HG03439 (cell line): Measurements from ENCODE around the gene ASXL1.

ENCODE experiments used
- ATAC-seq: cut with Tn5 transposase; IDR thresholded peaks from one replicate; pipeline ENCODE4 v1.9.1; 2021; ENCODE audit warnings: mild to moderate bottlenecking, moderate library complexity; ENCODE audit not compliant: unreplicated experiment

ASXL1 gene

DNA sequence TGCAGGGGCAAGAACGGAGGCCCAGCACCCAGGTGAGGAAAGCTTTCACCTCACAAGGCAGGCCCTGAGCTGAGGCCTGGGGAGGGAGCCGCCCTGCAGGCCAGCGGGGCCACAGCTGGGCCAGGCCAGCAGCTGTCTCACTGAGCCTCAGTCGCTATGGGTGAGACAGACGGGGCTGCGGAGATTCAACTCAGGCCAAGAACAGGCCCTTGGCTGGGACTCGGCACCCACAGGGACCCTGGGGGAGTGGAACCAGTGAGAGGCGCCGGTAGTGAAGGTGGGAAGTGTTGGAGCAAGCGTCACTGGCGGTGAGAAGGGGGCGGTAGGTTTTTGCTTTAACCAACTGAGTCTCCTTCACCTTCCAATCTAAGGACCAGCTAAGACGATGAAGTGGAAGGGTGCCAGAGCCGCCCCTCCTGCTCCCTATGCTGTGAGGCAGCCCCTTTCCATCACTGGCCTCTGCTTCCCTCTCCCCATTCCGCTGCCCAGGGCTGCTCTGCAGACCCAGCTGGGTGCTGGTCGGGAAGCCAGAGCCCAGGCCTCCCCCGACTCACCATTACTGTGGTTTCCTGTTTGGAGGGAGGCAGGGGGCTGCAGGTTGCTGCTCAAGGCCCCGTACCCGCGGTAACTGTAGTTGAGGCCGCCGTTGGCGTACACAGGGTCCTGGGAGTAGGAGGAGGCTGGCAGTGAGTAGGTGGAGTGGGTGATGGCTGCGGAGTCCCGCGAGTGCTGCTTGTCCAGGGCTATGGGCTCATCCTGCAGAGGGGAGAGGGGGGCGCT lies 93.7 kb downstream of the ASXL1 start:
- no peak for ATAC-seq

DNA sequence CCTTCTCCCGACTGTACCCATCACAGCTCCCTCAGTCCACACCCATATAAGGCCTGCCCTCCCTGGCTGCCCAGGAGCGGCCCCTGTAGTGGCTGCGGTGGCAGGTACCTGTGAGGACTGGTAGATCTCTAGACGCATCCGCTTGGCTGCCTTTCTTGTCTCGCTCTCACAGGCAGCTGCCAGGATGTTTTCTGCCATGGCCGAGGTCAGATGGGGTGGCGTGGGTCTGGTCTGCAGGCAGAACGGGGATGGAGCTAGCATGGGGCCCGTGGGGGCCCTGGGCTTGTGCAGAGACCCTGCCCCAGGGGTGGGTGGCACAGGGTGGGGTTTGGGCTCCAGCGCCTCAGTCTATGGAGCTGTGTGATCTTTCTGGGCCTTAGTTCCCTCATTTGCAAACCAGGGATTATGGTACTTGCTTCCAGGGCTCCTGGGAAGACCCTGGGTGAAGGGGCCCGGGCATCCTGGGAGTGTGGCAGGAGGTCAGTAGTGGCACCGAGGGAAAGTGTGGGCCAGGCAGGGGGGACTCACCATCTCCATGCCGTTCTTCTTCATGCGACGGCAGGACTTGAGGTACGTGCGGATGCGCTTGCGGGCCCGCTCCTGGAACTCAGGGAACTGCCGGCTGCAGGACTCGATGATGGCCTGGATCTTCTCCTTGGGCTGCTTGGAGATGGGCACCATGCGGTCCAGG lies 94.8 kb downstream of the ASXL1 start:
- no peak for ATAC-seq

DNA sequence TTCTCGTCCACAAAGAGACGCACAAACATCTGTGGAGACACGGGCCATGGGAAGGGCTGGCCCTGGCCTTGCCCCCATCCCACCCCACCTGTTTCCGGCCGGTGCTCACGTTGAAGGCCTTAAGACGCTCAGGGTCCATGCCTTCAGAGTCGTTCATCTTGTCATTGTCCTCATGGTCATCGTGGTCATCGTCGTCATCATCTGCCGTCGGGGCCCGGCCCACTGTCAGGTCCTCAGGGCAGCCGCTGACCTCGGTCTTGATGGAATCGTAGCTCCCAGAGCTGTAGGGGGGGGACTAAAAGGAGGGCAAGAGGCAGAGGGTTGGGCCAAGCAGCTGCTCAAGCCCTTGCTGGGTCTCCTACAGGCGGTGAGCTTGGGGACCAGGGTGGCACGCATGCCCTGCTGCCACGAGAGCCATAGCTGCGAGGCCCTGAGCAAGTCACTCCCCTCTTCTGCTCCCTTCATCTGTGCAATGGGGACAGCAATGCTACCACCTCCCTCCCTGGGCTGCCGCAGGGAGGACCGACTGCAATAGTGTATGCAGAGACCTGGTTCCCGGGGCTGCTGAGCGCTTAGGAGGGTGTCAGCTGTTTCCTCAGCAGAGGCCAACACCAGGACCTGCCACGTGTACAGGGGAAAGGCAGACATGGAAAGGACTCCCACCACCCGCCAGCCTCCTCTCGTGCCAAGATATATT lies 95.5 kb downstream of the ASXL1 start:
- ATAC-seq = no peak

DNA sequence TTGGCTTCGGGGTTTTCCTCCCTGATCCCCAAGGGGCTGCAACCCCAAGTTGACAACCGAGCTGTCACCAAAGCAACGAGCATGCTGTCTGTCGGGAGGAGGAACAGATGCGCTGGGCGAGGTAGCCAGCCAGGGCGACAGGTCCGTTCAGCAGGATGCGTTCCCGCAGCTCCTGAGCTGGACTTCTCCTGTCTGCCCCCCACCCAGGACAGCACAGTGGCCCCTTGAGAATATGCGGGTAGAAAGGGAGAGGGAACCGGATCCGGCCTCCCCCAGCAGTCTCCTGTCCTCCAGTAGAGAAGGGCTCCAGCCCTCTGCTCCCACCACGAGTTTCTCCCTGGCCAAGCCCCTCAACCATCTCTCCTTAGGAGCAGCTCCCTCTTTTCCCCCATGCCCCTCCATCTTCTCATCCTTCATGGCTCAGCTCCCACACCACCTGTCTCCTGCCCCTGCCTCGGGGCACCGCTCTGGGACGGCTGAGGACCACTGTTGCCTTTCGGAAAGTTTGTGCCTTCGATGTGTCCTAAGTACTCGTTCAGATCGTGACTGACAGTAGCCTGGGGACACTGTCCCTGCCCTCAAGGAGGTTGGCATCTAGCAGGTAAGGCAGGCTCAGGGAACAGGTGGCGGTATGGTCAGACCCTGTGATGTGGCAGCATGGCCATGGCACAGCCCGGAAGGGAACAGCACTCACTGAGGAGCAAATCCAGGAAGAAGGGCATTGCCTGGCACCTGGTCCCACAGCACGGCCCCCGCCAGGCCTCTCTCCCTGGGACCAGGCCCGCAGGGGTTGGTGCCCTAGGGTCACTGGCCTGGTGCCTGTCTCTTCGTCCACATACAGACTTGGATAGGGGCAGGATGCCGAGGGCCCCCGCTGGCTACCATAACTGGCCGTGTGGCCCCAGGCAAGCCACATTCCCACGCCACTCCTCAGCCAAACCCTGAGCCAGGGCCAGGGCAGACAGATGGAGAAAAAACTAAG lies 96.3 kb downstream of the ASXL1 start:
- no peak for ATAC-seq

DNA sequence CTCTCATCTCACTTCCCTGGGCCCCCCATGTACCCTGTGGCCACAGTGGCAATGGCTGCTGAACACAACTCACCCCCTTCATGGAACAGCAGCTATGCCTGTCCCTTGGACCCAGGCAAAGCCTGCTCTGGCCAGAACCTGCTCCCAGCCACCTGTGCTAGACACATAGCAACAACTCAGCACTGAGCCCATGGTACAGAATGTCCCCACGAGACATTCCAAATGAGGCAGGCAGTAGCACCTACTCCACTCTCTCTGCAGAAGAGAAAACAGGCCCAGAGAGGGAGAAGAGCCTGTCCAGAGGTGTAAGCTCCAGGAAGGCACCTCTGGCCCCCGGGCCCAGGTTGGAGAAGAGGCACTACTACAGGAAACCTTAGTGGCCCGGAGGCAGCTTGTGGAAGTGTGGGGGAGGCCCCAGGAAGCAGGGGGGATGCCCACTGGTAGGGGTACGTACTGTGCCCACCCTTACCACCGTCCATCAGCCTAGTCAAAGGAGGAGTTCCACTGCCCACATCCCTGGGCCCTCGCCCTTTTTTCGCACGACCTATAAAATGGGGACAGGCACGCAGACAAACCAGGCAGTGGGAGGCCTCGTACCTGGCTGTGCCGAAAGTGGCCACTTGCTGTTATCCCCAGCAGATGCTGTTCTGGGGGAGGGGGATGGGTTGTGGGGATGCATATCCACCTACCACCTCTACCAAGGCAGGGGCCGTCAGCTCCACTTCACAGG lies 97.2 kb downstream of the ASXL1 start:
- ATAC-seq = no peak

DNA sequence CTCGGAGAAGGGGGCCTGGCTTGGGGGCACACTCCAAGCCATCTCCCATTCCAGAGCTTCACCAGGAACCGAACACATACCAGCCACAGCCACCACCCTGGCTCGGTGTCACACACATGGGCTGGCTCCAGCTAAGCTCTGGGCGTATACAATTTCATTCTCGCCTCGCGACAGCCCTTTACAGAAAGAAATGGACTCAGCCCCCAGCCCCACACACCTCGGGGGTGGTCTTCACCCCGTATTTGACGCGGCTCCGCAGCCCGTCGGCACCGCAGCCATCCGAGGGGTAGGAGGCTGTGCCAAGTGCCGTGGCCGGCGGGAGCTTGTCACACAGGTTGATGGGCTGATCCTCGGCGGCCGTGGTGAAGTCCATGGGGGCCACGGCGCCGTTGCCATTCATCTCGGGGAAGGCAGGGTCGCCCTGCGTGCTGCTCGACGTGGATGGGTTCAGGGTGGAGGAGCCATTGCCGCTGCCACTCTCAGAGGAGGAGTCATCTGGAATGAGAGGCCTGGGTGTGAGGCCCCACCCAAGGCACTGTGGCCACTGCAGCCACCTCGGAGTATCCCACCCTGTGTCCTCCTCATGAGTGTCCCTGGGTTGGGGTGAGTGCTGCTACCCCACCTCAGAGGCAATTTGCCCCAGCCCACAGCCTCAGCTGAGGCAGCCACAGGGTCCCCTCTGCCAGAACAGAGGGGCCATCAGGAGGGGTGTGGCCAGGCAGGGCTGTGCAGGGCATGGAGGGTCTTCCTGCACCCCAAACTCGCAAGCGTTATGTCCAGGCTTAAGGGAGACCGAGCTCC lies 98.0 kb downstream of the ASXL1 start:
- no peak for ATAC-seq

DNA sequence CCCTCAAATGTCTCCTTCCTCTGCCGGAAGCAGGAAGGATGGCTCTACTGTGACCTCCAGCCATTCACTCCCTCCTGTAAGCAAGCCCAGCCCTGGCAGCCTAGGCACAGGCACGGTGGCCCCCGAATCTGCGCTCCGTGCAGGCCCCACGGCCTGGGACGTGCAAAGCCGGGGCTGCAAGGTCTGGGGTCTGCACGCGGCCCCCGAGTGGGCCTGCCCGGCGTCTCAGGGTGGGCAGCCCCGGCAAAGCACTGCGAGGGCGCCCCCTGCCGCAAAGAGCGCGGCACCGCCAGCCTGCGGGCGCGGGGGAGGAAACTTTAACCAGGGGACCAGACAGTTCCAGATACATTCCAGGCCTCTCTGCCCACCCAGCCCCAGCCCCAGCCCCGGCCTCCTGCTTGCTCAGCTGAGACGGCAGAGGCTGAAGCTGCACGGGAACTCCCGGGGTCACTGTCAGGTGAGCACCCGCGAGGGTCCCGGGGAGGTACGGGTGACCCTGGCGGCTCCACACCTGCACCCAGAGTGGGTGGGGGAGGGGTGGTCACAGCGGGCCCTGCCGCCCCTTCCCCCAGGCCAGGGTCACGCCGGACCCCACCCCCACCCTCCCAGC lies 98.8 kb downstream of the ASXL1 start:
- no peak for ATAC-seq

DNA sequence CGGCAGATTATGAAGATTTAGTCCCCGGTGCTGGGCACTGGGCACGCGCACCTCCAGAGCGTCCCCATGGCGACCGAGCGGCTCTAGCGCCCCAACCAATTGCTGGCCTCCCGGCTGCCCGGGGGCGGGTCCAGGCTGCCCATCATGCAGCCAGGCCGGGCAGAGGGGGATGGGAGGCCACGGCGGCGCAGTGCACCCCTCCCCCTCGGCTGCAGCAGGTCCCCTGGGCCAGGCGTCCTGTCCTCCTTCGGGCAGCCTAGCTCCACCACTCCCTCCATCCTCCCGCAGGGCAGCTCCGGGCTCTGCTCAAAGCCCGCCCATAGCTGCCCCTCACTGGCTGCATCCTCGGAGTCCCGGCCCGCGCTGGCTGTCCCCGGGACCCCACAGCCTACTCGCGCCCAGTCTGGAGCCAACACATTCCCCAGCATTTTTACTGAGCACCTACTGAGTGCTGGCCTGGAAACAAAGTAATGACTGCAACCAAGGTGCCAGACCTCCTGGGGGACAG lies 99.4 kb downstream of the ASXL1 start:
- no peak for ATAC-seq

DNA sequence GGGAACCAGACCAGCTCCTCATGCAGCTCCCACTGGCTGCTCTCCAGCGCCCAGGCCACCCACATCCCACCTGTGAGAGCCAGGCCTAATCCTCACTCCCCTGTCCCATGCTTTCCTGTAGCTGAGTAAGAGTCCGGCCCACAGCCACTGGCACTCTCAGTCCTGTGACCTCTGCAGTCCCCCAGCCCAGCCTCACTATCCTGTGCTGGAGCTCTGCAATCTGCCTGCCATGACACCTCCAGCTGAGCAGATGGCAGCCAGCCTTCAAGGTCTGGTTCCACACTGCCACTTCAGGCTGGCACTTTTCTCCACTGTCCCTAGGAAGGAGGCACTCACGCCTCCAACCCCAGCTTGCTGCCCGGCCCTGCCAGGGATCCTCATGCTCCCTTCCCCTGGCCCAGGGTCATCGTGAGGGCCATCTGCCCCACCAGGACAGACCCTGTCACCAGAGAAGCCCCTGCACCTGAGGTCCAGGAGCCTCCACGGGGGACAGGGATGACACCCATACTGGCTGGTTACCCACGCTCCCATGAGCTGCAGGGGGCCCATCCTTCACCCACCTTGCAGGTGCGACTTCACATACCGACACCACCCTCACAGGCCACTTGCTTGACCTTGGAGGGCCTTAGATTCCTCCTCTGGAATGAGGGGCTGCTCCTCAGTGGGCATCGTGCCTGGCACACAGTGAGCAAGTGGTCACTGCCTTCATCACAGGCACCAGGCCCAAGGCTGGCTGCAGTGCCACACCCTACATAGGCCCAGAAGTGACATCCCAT lies 100.1 kb downstream of the ASXL1 start:
- no peak for ATAC-seq

DNA sequence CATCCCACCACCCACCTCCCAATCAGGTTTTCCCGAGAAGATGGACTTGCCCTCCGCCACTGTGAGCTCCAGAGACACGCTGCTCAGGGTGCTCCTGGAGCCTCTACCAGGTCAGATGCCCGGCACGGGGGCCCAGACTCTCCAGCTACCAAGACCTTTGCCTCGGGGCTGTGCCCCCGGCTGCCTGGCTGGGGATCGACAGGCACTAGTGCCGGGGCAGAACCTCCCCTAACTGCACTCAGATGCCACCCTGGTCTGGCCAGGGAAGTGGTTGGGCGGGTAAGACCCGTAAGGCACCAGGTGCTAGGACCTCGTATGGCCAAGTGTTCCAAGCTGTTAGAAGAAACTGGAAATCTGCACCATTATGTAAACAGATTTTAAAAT lies 100.7 kb downstream of the ASXL1 start:
- ATAC-seq = no peak

DNA sequence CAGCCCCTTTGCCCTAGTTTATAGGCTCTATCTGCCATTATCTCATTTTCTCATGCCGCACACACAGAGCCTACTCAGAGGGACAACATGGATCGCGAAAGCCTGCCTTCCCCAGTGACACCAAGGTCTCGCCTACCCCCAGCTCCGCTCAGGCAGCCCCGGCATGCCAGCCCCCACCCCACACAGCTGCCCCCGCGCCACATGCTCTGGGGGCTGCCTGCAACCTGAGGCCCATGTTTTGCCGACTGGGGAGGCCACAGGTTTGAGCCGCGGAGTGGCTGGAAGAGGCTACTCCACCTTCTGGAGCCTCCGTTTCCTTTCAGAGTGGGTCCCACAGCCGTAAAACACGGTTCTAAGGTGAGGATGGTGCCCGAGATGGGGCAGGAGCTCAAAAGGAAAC lies 102.1 kb downstream of the ASXL1 start:
- no peak for ATAC-seq

DNA sequence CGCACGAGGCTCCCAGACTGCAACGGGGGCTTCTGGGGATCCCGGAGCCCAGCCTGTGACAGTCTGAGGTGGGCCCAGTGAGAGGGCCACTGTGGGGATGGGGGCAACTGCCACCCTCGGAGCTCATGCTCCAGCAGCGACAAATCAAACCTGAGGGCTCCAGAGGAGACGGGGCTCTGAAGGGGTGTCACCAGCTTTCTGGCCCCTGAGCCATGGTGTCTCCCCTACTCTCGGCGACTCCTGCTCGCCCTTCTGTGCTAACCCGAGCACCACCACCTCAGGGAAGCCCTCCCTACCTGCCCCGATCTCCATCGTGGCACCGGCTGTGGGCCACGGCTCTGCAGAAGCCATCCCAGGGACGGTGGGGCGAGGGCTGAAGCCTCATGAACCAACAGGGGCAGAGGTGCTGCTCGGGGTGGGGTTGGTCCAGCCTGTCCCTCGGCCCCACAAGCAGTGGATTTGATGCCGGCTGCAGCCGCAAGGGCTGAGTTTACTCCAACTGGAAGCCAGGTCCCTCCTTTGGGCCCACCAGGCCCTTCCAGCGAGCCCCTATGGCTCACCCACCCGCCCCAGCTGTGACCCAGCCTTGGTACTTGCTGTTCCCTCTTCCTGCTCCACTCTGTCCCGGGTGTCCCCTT lies 102.7 kb downstream of the ASXL1 start:
- ATAC-seq = no peak

DNA sequence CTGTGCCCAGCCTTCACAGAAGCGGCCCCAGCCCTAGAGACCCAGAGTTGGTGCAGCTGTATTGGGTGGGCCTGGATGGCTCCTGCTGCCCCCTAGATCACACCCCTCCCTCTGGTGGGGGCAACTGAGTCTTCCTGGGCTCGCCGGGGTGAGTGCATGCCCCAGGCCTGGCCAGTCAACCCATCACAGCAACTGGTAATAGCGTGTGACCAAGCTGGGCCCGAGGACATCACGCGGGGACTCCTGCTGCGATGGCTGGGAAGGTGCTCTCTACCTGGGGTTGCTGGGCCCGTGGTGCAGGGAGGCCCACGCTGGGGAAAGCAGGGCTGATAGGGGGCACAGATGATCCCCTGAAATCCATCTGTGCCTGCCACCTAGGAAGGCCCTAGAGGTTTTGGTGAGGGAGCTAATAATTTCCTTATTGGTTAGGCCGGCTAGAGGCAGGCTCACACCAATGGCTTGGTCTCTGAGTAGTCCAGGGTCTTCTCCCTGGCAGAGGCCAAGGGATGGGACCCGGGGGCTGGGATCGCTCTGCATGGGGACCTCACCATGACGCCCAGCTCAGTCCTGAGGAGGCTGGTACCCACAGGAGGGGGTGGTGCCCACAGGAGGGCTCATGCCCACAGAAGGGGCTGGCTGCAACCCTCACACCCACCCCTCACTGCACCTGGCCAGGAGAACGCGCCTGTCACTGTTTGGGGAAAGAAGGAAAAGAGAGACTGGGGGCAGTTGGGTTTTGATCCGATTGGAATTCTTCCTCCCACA lies 103.9 kb downstream of the ASXL1 start:
- no peak for ATAC-seq

DNA sequence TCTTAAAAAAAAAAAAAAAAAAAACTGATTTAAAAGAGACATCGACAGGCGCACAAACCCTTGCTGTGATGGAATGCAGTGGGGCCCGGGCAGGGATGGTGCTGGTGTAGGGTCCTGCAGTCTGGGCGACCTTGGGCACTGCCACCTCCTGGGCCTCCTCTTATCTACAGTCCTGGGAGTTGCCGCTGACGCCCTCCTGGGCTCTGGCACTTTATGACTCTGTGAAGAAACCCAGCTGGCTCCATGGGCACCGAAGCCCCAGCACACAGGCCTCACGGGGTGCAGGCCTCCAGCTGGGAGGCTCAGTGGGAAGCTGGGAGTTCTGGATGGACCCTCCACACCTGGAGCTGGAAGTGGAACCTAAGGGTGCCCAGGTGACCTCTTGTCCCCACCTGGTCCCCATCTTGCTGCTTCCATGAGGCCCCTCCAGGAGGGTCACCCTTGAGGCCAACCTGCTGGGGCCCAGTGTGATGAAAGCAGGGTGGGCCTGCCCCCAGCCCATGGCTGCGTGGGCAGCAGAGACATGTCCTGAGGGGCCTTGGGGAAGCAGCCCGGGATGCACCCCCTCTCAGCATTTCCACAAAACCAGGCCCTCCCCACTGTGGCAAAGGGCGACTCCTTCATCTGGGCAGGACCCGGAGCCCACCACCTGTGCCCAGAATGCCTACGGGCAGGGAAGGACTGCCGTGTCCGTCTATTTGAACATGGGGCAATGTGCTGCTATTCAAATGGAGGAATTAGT lies 104.9 kb downstream of the ASXL1 start:
- ATAC-seq = no peak

DNA sequence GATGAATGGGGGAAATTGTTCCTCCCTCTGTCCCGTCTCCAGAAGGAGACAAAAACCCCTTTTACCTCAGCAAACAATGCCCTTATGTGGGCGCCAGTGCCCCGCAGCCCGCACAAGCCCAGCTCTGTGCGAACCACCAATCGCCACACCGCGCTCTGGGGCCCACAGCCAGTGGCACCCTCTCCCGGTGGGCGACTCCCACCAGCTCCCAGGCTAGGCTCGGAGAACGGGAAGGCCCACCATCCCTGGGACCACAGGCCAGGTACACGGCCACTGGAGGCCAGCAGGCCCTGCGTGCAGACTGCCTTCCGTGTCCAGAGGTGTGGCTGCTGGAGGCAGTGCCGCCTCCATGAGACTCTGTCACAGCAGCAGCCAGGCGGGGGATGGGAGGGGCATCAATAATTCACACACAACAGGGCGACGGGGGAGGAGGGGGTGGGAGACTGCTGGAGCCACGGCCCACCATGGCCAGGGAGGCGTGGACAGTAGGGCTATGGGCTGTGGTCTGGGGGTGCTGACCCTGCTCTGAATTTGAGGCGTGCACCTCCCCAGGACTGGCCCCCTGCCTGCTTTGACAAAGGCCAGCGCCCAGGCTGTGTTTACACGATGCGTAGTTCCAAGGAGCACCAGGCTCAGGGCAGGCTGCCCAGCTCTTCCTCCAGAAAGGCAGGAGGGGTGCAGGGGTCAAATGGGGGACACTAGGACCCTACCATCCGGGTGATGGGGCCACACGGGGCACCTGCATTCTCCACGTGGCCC lies 105.7 kb downstream of the ASXL1 start:
- ATAC-seq = no peak
